Upper lobe of left lung (tissue), 4 donors: Measurements from ENCODE around the gene LAMC1.

Source experiments
- CTCF ChIP-seq, 6 experiments: fragments of 450-650 bp in 4 of 6; fragments of 200-600 bp in 2 of 6; sonication (generic) in 2 of 6; IDR thresholded peaks; one replicate each; pipeline ENCODE4 v1.5.1; 2016 to 2019; ENCODE audit warnings: antibody characterized with exemption in 6 of 6
- EP300 ChIP-seq, 4 donors: sonication (generic); formaldehyde crosslinking; IDR thresholded peaks; one replicate each; pipeline ENCODE4 v1.5.1; 2017; ENCODE audit warnings: antibody characterized with exemption in 4 of 4, control low read depth in 2 of 4
- POLR2A ChIP-seq, 4 donors: fragments of 450-650 bp; IDR thresholded peaks; one replicate each; pipeline ENCODE4 v1.5.1; 2016 to 2017; ENCODE audit warnings: antibody characterized with exemption in 4 of 4, mild to moderate bottlenecking in 2 of 4

DNA sequence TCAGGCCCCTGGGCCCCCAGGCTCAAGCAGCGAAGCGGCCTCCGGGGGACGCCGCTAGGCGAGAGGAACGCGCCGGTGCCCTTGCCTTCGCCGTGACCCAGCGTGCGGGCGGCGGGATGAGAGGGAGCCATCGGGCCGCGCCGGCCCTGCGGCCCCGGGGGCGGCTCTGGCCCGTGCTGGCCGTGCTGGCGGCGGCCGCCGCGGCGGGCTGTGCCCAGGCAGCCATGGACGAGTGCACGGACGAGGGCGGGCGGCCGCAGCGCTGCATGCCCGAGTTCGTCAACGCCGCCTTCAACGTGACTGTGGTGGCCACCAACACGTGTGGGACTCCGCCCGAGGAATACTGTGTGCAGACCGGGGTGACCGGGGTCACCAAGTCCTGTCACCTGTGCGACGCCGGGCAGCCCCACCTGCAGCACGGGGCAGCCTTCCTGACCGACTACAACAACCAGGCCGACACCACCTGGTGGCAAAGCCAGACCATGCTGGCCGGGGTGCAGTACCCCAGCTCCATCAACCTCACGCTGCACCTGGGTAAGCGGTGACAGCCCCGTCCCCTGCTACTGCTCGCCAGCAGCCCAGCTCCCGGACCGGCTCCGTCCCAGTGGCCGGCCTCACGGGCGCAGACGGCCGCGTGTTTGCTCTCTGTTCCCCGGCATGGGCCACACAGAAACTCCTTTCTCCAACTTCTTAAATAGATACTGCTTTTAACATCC, 539 bp downstream of the LAMC1 start:
- peak; percentile 35 to 83 (median 66) for TF ChIP-seq CTCF (IDR thresholded peaks at IDR 0.05)
- TF ChIP-seq EP300 (IDR thresholded peaks at IDR 0.05), result no peak
- TF ChIP-seq POLR2A (IDR thresholded peaks at IDR 0.05), result peak in 1 of 4 donors; percentile 62
